Activated naive CD8-positive, alpha-beta T cell treated with anti-CD3 and anti-CD28 coated beads, Interleukin-2, amount 10 ng/mL, durations not matched to agents 7 days and 5 days (primary cell): ENCODE results near the gene ZDHHC8. TPM values are rescaled to one million over a fixed set of nuclear protein-coding genes. Genes with fewer than 3 reads are reported as not detected.

Experiments used
- microRNA-seq: library from miRNA; unstranded; fragments of <30 nt; microRNA quantifications from one replicate; pipeline ENCODE4 v1.2.0, GENCODE V29; 2022
- total RNA-seq, 2 experiments: library from RNA; stranded (reverse); gene quantifications; one replicate each; pipeline ENCODE4 v1.2.3, GENCODE V29; 2021

The ZDHHC8 gene
- total RNA-seq, 2 experiments from 2014 or later, result 64.1 to 66.9 TPM

Small RNA genes lying within 50 kb of the gene (microRNA-seq; reads per million reads assigned to microRNA genes)
- gene MIR6816, result not detected

Other genes with a start within 250 kb of the ZDHHC8 start
- 10 to 100 TPM; 68.6 to 70.0 TPM for gene COMT, start 190.0 kb upstream of the ZDHHC8 start, total RNA-seq
- 10 to 100 TPM; 20.7 to 20.8 TPM for gene TXNRD2, start 190.0 kb upstream of the ZDHHC8 start, total RNA-seq
- 1 to 10 TPM; 1.5 to 1.6 TPM for gene ARVCF, start 115.0 kb upstream of the ZDHHC8 start, total RNA-seq
- gene TANGO2, start 110.7 kb upstream of the ZDHHC8 start, total RNA-seq, result 10 to 100 TPM; 40.7 to 41.2 TPM
- 10 to 100 TPM; 54.3 to 54.5 TPM for gene DGCR8, start 51.6 kb upstream of the ZDHHC8 start, total RNA-seq
- gene RANBP1, start 15.7 kb upstream of the ZDHHC8 start, total RNA-seq, result 100 to 1,000 TPM; 190 to 203 TPM
- gene TRMT2A, start 14.6 kb upstream of the ZDHHC8 start, total RNA-seq, result 100 to 1,000 TPM; 107 to 118 TPM
- gene CCDC188, start 19.3 kb downstream of the ZDHHC8 start, total RNA-seq, result under 1 TPM in 1 of 2 experiments, not detected in 1; 0.51 TPM
- gene RTN4R, start 136.5 kb downstream of the ZDHHC8 start, total RNA-seq, result 1 to 10 TPM; 5.7 to 6.1 TPM
- 10 to 100 TPM; 39.7 to 45.7 TPM for gene DGCR6L, start 188.3 kb downstream of the ZDHHC8 start, total RNA-seq